ENCODE data around the gene RACGAP1.
A peak's percentile ranks its signal among the peaks of the same experiment; 100 is the strongest.
"Not testable (repeated sequence)": the region's sequence is repeated elsewhere in the genome, so short reads cannot be mapped to it uniquely, and the experiment has no call there.

The RACGAP1 gene

DNA sequence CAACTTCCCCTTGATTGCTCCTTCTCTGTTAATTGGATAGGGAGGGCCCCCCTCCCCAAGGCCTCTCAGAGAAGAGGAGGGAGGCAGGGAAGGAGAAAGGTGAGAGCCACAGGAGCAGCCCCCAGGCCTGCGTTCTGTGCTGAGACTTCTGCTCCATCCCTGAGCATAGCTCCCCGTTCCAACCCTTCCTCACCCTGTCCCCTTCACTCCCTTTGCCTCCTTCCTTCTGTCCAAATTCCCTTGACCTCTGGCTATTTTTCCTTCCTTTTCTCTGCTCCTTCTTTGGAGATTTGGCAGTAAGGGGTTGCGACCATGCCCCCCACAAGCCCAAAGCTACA lies 31.3 kb upstream of the RACGAP1 start:
- no peak for DNase-seq

DNA sequence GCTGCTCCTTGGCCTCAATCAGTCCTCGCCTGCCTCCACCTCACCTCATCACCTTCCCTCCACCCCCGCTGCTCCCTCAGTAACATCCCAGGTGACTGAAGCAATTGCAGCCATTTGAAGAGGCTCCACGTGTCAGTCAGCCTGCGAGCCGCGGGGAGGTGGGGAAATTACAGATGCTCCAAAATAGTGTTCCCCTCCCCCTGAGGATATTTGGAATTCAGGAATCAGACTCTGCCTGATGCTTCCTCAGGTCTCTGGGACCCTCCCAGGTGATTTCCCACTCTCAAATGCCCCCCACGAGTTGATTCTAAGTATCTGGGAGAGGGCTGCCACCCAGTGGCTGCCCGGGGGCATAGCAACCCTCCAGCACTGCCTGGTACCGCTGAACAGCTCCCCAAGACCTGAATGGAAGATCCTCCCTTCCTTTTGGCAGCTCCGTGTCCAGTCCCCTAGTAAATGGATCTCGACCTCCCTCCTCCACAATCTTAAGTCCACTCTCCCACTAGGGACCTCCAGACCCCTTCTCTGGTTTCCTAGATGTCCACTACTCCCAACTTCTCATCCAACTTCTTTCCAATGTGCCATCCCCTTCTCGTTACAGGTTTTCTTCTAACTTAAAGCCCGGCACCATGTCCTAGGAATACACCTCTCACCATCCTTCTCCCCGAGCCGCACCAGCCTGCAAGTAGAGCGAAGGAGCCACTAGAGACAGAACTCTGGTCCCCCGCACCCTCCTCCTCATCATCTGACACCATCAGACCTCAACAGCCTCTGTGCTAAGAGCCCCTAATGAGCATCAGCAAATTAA lies 30.7 kb upstream of the RACGAP1 start:
- peak; percentile 82 to 90 for DNase-seq

- peak; percentile 59 to 68 for DNase-seq
Observed at GRCh38 chr12:50053583-50053982, 28.3 kb upstream of the RACGAP1 start.

GRCh38 chr12:50052964-50053363 lies 27.7 kb upstream of the RACGAP1 start:
- DNase-seq, result peak; percentile 97 to 99

GRCh38 chr12:50052544-50052943 lies 27.2 kb upstream of the RACGAP1 start:
- DNase-seq, result peak; percentile 59 to 67

GRCh38 chr12:50051101-50051806 lies 26.0 kb upstream of the RACGAP1 start:
- DNase-seq, result peak in 1 of 2 experiments; percentile 74

- peak; percentile 83 to 92 for DNase-seq
Observed at GRCh38 chr12:50050410-50051098, 25.3 kb upstream of the RACGAP1 start.

- DNase-seq, result peak; percentile 33 to 65
Observed at GRCh38 chr12:50050119-50050385, 24.8 kb upstream of the RACGAP1 start.

GRCh38 chr12:50049254-50050118 lies 24.2 kb upstream of the RACGAP1 start:
- DNase-seq, result no peak

GRCh38 chr12:50047693-50048250 lies 22.5 kb upstream of the RACGAP1 start:
- no peak for DNase-seq

GRCh38 chr12:50043854-50044253 lies 18.6 kb upstream of the RACGAP1 start:
- DNase-seq, result no peak

DNA sequence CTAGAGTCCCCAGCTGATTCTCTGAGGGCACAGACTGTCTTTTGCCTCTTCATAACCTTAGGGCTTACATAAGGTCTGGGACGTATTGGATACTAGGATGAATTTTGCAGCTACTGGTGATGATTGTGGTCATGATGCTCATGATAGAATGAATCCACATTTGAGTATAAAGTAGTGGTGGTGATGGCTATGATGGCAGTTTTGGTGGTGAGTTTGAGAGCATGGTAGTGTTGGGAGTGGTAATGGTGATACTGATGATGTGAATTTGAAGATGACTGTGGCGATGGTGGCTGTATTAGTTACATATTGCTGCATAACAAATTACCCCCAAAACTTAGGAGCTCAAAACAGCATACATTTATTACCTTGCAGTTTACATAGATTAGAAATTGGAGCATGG lies 18.0 kb upstream of the RACGAP1 start:
- DNase-seq, result no peak

GRCh38 chr12:50042693-50043092 lies 17.4 kb upstream of the RACGAP1 start:
- DNase-seq, result no peak

DNA sequence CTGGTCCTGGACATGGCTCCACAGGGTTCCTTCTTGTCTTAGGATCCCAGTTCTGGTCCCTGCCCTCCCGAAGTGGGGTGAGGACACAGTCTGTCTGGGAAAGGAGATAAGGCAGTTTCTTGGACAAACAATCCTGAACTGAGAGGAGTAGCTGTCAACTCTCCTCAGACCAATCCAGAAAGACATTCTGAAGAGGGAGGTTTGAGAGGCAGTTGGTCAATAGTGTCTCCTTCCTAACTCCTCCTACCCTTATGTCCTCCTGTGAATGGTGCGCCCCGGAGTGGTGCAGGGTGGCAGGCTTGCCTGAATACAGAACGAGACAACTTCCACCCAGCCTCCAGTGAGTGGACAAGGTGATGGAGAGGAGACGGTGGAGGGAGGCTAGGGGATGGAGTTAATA lies 16.7 kb upstream of the RACGAP1 start:
- DNase-seq, result peak; percentile 49 to 81

GRCh38 chr12:50041062-50041860 lies 16.0 kb upstream of the RACGAP1 start:
- no peak for DNase-seq

- DNase-seq, result no peak
Observed at GRCh38 chr12:50040657-50041056, 15.4 kb upstream of the RACGAP1 start.

- peak; percentile 66 to 89 for DNase-seq
Observed at GRCh38 chr12:50039151-50039835, 14.0 kb upstream of the RACGAP1 start.

DNA sequence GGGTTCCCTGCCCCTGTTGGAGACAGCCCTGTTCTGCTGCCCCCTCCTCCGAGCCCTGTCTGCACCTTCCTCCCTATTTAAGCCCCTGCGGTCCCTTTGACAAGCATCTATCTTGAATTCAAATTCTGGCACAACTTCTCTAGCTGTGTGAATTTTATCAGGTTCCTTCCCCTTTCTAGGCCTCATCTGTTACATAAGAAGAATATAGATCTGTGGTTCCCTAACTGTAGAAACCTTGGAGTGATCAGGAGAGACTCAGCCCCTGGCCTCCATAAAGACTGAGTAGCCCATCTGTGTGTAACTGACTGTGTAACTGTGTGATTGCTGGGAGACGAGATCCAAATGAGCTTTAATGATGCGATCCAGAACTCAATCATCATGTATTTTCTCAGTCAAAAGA lies 13.0 kb upstream of the RACGAP1 start:
- no peak for DNase-seq

GRCh38 chr12:50032854-50033581 lies 7.7 kb upstream of the RACGAP1 start:
- DNase-seq, result peak in 1 of 2 experiments; percentile 49

- no peak for DNase-seq
Observed at GRCh38 chr12:50032515-50032853, 7.2 kb upstream of the RACGAP1 start.

GRCh38 chr12:50030449-50030848 lies 5.2 kb upstream of the RACGAP1 start:
- DNase-seq, result not testable (repeated sequence)
